Trophoblast cell (in vitro differentiated cells and primary cell): Measurements from ENCODE around the gene YAF2. TPM values are rescaled to one million over a fixed set of nuclear protein-coding genes. Genes with fewer than 3 reads are reported as not detected.

ENCODE experiments used
- DNase-seq, 2 donors: peaks; one replicate each; pipeline ENCODE4 v3.0.0-alpha.2; 2016
- H2AFZ ChIP-seq: 2 replicates; pipeline ENCODE4 v1.6.1; 2013; ENCODE audit warnings: low read length, moderate library complexity, mild to moderate bottlenecking; ENCODE audit not compliant: insufficient read depth, poor library complexity
- H2AK5ac ChIP-seq: 2 replicates; pipeline ENCODE4 v1.6.1; 2013; ENCODE audit warnings: mild to moderate bottlenecking, low read length
- H2BK120ac ChIP-seq: 2 replicates; pipeline ENCODE4 v1.6.1; 2013; ENCODE audit warnings: low read length, mild to moderate bottlenecking, moderate library complexity; ENCODE audit not compliant: insufficient read depth, poor library complexity
- H2BK12ac ChIP-seq: 2 replicates; pipeline ENCODE4 v1.6.1; 2013; ENCODE audit warnings: mild to moderate bottlenecking, low read length, moderate library complexity
- H2BK5ac ChIP-seq: 2 replicates; pipeline ENCODE4 v1.6.1; 2013; ENCODE audit warnings: low read length, low read depth, moderate library complexity, mild to moderate bottlenecking; ENCODE audit not compliant: poor library complexity
- H3K14ac ChIP-seq: 2 replicates; pipeline ENCODE4 v1.6.1; 2013; ENCODE audit warnings: mild to moderate bottlenecking, low read length
- H3K18ac ChIP-seq: 2 replicates; pipeline ENCODE4 v1.6.1; 2013; ENCODE audit warnings: mild to moderate bottlenecking, low read length
- H3K23ac ChIP-seq: 2 replicates; pipeline ENCODE4 v1.6.1; 2013; ENCODE audit warnings: low read length
- H3K27ac ChIP-seq: 2 replicates; pipeline ENCODE4 v1.5.1; 2013; ENCODE audit warnings: low read depth, mild to moderate bottlenecking, inconsistent platforms, low read length, moderate library complexity
- H3K27me3 ChIP-seq: 2 replicates; pipeline ENCODE4 v1.6.1; 2013; ENCODE audit warnings: inconsistent platforms, mild to moderate bottlenecking, low read length, moderate library complexity; ENCODE audit not compliant: insufficient read depth
- H3K36me3 ChIP-seq, 2 experiments: 1 replicate in 1 of 2; 2 replicates in 1 of 2; pipeline ENCODE4 v1.6.1; 2013; ENCODE audit warnings: low read length in 2 of 2, mild to moderate bottlenecking in 2 of 2, moderate library complexity in 1 of 2; ENCODE audit not compliant: insufficient read depth in 2 of 2, control insufficient read depth in 1 of 2
- H3K4ac ChIP-seq: 2 replicates; pipeline ENCODE4 v1.6.1; 2013; ENCODE audit warnings: low read depth, mild to moderate bottlenecking, low read length, moderate library complexity
- H3K4me1 ChIP-seq, 2 experiments: 1 replicate in 1 of 2; 2 replicates in 1 of 2; pipeline ENCODE4 v1.6.1; 2013; ENCODE audit warnings: low read length in 2 of 2, mild to moderate bottlenecking in 2 of 2, moderate library complexity in 1 of 2; ENCODE audit not compliant: insufficient read depth in 2 of 2, control insufficient read depth in 1 of 2
- H3K4me2 ChIP-seq: 2 replicates; pipeline ENCODE4 v1.6.1; 2013; ENCODE audit warnings: inconsistent platforms, mild to moderate bottlenecking, low read length, moderate library complexity
- H3K4me3 ChIP-seq: 2 replicates; pipeline ENCODE4 v1.5.1; 2013; ENCODE audit warnings: mild to moderate bottlenecking, low read depth, low read length, inconsistent platforms
- H3K79me1 ChIP-seq: one replicate; pipeline ENCODE4 v1.6.1; 2013; ENCODE audit warnings: low read length
- H3K79me2 ChIP-seq: 2 replicates; pipeline ENCODE4 v1.6.1; 2013; ENCODE audit warnings: low read length, mild to moderate bottlenecking; ENCODE audit not compliant: control insufficient read depth, insufficient read depth, poor library complexity
- H3K9ac ChIP-seq: 2 replicates; pipeline ENCODE4 v1.6.1; 2013; ENCODE audit warnings: mild to moderate bottlenecking, low read length
- H3K9me3 ChIP-seq: 2 replicates; pipeline ENCODE4 v1.6.1; 2013; ENCODE audit warnings: low read depth, mild to moderate bottlenecking, control low read depth, inconsistent platforms, low read length; ENCODE audit not compliant: insufficient read depth
- H4K12ac ChIP-seq: 2 replicates; pipeline ENCODE4 v1.6.1; 2013; ENCODE audit warnings: low read depth, mild to moderate bottlenecking, low read length, moderate library complexity
- H4K8ac ChIP-seq: 2 replicates; pipeline ENCODE4 v1.6.1; 2013; ENCODE audit warnings: low read depth, mild to moderate bottlenecking, low read length, moderate library complexity
- H4K91ac ChIP-seq: one replicate; pipeline ENCODE4 v1.6.1; 2013; ENCODE audit warnings: low read depth, mild to moderate bottlenecking, low read length, moderate library complexity
- WGBS: extraction: QIAGEN DNeasy Blood & Tissue Kit; methylation state at CpG from one replicate; pipeline ENCODE4 v1.1.7; 2013; ENCODE audit warnings: missing lambda C conversion rate; ENCODE audit not compliant: insufficient read length, insufficient coverage; ENCODE audit errors: extremely low coverage; 5-methylcytosine and 5-hydroxymethylcytosine counted together
- polyA plus RNA-seq: library from polyadenylated mRNA; stranded (reverse); fragments of 200-250 nt; gene quantifications from 2 replicates; pipeline ENCODE4 v1.2.3, GENCODE V29; 2013

The YAF2 gene
- 11.1 and 11.8 TPM in 2 replicates for polyA plus RNA-seq

GRCh38 chr12:42238240-42239140 lies at the start of gene YAF2:
TSS of gene YAF2 (minus strand) at chr12:42238248. CDS start at chr12:42238180, 68 bp downstream.
- Histone ChIP-seq H3K23ac (no peak within 1 kb of the TSS), H4K8ac (peak within 1 kb of the TSS; percentile 93), H3K27me3 (peaks cover 3% of the 10 kb centered on the region), H2AFZ (peak within 1 kb of the TSS; percentile 92), H3K79me2 (peaks cover 5% of the 10 kb centered on the region), H3K4me1 (no peaks in the 10 kb centered on the region), H3K14ac (peak within 1 kb of the TSS; percentile 86), H3K79me1 (peaks cover 10% of the 10 kb centered on the region), H2AK5ac (no peak within 1 kb of the TSS), H4K91ac (peak within 1 kb of the TSS; percentile 86), H3K4ac (no peak within 1 kb of the TSS), H2BK12ac (peak within 1 kb of the TSS; percentile 5), H3K9me3 (no peaks in the 10 kb centered on the region), H3K4me3 (peak within 1 kb of the TSS; percentile 76), H2BK5ac (peak within 1 kb of the TSS; percentile 64), H4K12ac (peak within 1 kb of the TSS; percentile 63), H3K27ac (peak within 1 kb of the TSS; percentile 63), H3K36me3 (peaks cover 0 to 2% of the 10 kb centered on the region in 2 experiments), H3K9ac (peak within 1 kb of the TSS; percentile 72), H3K18ac (peak within 1 kb of the TSS; percentile 94), H3K4me2 (peak within 1 kb of the TSS; percentile 91), H2BK120ac (peak within 1 kb of the TSS; percentile 85)
- peak; percentile 89 to 93 for DNase-seq
- WGBS: no CpG with 5 or more reads among the region's 69 CpGs

GRCh38 chr12:42286741-42287140 lies 48.7 kb upstream of the YAF2 start:
- H2BK5ac ChIP-seq: no peak overlapping the region
- no peak overlapping the region for H2AK5ac ChIP-seq
- no peak overlapping the region for H4K91ac ChIP-seq
- H3K4ac ChIP-seq: no peak overlapping the region
- H3K9ac ChIP-seq: no peak overlapping the region
- no peak for DNase-seq
- H2AFZ ChIP-seq: no peak overlapping the region
- no peaks in the 10 kb centered on the region for H3K27me3 ChIP-seq
- no peak overlapping the region for H3K27ac ChIP-seq
- H3K4me3 ChIP-seq: no peak overlapping the region
- no peaks in the 10 kb centered on the region for H3K9me3 ChIP-seq
- H3K18ac ChIP-seq: no peak overlapping the region
- H3K4me1 ChIP-seq: no peaks in the 10 kb centered on the region
- WGBS: no CpG with 5 or more reads among the region's 26 CpGs
- H3K79me2 ChIP-seq: no peaks in the 10 kb centered on the region
- H3K14ac ChIP-seq: no peak overlapping the region
- H3K79me1 ChIP-seq: no peaks in the 10 kb centered on the region
- H4K8ac ChIP-seq: no peak overlapping the region
- no peak overlapping the region for H3K4me2 ChIP-seq
- H3K23ac ChIP-seq: no peak overlapping the region
- H2BK12ac ChIP-seq: no peak overlapping the region
- H4K12ac ChIP-seq: no peak overlapping the region
- H2BK120ac ChIP-seq: no peak overlapping the region
- no peaks in the 10 kb centered on the region for H3K36me3 ChIP-seq

- H3K36me3 ChIP-seq: no peaks in the 10 kb centered on the region
- H2BK120ac ChIP-seq: no peak overlapping the region
- no peaks in the 10 kb centered on the region for H3K9me3 ChIP-seq
- no peak overlapping the region for H3K4me3 ChIP-seq
- no peaks in the 10 kb centered on the region for H3K4me1 ChIP-seq
- H3K9ac ChIP-seq: no peak overlapping the region
- DNase-seq: no peak
- no peak overlapping the region for H2AFZ ChIP-seq
- no peak overlapping the region for H3K14ac ChIP-seq
- no peak overlapping the region for H3K4me2 ChIP-seq
- no peak overlapping the region for H2AK5ac ChIP-seq
- H4K91ac ChIP-seq: no peak overlapping the region
- H2BK5ac ChIP-seq: no peak overlapping the region
- no peak overlapping the region for H3K4ac ChIP-seq
- no peak overlapping the region for H2BK12ac ChIP-seq
- H4K8ac ChIP-seq: no peak overlapping the region
- WGBS: no CpG with 5 or more reads among the region's 2 CpGs
- H3K23ac ChIP-seq: no peak overlapping the region
- no peak overlapping the region for H3K18ac ChIP-seq
- H4K12ac ChIP-seq: no peak overlapping the region
- H3K27me3 ChIP-seq: no peaks in the 10 kb centered on the region
- H3K79me1 ChIP-seq: no peaks in the 10 kb centered on the region
- H3K27ac ChIP-seq: no peak overlapping the region
- no peaks in the 10 kb centered on the region for H3K79me2 ChIP-seq
Measured at GRCh38 chr12:42285431-42285830, 47.4 kb upstream of the YAF2 start.

GRCh38 chr12:42284876-42285275 lies 46.8 kb upstream of the YAF2 start:
- Histone ChIP-seq H3K18ac (no peak overlapping the region), H3K4me3 (no peak overlapping the region), H4K8ac (no peak overlapping the region), H3K79me1 (no peaks in the 10 kb centered on the region), H3K9ac (no peak overlapping the region), H3K14ac (no peak overlapping the region), H4K91ac (no peak overlapping the region), H3K4ac (no peak overlapping the region), H3K27me3 (no peaks in the 10 kb centered on the region), H3K79me2 (no peaks in the 10 kb centered on the region), H3K4me2 (no peak overlapping the region), H3K23ac (no peak overlapping the region), H3K9me3 (no peaks in the 10 kb centered on the region), H2AFZ (no peak overlapping the region), H3K36me3 (no peaks in the 10 kb centered on the region), H2BK120ac (no peak overlapping the region), H4K12ac (no peak overlapping the region), H2BK5ac (no peak overlapping the region), H3K27ac (no peak overlapping the region), H2AK5ac (no peak overlapping the region), H3K4me1 (no peaks in the 10 kb centered on the region), H2BK12ac (no peak overlapping the region)
- WGBS: no CpG with 5 or more reads among the region's 2 CpGs
- DNase-seq: no peak
